ENCODE measurements around the gene PROSER2.
"Not testable (repeated sequence)": the region's sequence is repeated elsewhere in the genome, so short reads cannot be mapped to it uniquely, and the experiment has no call there.

PROSER2 gene

DNA sequence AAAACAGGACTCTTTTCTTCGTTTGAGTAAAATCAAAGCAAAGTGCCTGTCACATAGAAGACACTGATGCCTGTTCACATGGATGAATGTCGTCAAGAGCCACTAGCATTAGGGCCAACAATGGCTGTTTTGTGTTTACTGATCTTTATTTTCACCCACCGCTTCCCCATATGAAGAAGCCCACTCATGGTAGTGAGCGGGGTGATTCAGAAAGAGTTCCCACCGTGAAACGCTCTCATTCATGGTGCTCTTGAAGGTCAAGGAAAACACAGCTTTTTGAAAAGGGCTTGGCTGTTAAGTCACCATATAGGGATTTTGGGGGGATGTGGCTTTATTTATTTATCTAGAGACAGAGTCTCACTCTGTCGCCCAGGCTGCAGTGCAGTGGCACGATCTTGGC, 12.5 kb downstream of the PROSER2 start:
- no peak for DNase-seq (ENCODE audit: low spot score)

DNA sequence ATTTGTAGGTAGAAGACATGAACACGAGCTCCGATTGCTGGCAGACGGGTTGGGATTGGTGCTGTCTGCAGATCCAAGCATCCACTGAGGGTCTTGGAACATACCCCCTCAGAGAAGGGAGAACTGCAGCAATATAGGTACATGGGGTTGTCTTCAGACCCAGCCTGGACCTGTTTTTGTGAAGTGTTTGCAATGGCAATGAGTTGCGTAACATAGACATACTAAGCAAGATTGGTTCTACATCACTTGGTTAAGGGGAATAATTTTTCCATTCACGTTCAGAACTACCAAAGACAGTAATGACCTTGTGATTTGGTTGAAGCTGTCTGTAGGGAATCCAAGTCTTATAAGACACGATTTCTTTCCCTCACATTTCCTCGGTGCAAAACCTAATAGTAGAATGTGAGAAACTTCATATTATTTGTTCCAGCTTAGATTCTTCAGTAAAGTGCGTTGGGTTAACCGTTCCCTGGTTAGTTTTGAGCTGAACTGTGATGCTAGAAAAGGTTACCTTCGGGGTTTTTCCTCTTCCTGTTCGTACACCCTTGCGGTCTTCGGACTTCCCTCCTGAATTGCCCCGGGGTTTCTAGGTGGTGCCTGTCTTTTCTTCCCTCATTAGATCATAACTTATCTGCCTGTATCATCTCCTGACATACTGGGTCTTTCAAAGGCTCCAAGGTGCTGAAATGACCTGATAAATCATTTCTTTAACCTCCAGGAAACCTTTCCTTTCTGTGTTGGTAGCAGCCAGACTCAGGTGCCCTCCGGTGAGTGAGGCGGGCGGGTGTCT, 14.4 kb downstream of the PROSER2 start:
- no peak for DNase-seq (ENCODE audit: low spot score)

DNA sequence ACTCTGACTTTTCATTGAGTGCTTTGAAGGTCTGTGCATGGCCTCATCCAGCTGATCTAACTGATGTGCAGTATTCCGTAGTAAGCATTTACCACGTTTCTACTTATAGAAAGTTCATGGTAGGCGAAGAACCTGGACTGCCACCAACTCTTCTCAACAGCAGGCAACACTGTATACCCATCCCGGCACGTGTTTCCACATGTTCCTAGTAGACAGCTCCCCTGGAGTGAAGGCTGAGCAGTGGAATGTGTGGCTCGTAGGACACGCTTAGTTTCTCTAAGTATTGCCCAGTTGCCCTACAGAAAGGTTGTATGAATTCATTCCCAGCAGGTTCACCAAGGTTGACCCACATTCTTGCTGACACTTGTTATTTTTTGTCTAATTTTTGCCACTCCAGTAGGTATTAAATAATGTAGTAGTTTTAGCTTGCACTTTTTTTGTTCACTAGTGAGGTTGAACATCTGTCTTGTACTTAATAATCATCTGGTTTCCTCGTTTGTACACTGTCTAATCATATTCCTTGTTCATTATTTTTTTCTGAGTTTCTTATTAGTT, 15.2 kb downstream of the PROSER2 start:
- no peak for DNase-seq (ENCODE audit: low spot score)

DNA sequence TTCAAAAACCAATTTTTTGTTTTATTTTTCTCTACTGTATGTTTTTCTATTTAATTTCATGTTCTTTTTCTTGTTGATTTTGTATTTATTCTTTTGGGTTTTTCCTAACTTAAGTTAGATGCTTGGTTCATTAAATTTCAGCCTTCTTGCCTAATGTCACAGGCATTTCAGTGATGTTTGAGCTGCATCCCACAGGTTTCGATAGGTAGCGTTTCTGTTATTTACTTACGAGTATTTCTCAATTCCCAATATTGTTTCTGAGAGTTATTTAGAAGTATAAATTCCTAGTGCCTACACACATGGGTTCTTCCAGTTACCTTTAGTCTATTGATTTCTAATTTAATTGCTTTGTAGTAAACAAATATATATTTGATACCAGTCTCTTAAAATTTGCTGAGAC, 18.2 kb downstream of the PROSER2 start:
- no peak for DNase-seq (ENCODE audit: low spot score)

DNA sequence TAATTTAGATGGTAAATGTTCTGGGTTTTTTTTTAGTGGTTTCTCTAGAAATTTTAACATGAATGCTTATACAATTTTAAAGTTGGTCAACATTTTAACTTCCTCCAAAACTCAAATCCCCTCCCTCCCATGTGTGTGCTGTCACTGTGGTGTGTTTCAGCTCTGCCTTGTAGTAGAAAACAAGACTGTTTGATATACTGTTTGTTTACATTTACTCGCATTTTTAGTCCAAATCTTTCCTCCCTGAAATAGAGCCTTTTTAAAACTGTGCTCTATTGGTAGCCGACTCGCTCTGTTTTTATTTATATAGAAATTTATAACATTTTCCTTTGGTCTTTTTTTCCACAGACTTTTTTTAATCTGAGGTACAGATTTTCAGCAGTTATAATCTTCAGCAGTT, 19.3 kb downstream of the PROSER2 start:
- DNase-seq (ENCODE audit: low spot score), result no peak

DNA sequence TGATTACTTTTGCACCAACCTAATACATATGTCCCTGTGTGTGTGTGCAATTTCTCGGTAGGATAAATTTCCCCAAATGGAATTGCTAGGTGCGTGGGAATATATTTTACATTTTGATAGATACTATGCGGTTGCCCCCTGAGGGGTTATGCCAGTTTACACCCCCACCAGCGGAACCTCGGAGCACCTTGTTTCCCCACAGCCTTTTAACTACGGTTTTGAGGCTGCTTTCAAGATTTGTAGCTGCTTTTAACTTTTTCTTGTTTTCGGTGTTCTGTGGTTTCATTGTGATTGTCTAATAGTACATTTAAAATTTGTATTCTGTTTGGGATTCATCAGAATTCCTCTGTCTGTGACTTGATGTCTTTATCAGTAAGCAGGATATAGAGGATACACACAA, 22.0 kb downstream of the PROSER2 start:
- no peak for DNase-seq (ENCODE audit: low spot score)

- peak; percentile 34 for DNase-seq (ENCODE audit: low spot score)
These were observed 23.4 kb downstream of the PROSER2 start for GRCh38 chr10:11846542-11846941.

- DNase-seq (ENCODE audit: low spot score), result no peak
These were observed 26.1 kb downstream of the PROSER2 start for GRCh38 chr10:11849277-11849676.

DNA sequence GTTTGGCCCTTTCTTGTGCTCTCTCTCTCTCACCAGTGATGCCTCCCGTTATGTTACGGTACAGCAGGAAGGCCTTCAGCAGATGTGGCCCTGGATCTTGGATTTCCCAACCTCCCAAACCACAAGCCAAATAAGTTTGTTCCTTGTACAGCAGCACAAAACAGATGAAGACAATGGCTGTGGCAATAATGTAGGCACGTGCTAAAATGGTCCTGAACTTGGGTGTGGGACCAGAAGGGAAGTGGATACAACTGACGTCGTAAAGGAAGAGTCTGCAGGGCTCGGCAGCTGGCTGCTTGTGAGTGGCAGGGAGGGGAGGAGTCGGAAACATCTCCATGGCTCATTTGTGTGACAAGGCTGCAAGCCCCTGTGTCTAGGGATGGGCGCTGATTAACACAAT, 26.8 kb downstream of the PROSER2 start:
- no peak for DNase-seq (ENCODE audit: low spot score)

GRCh38 chr10:11851910-11852309, 28.8 kb downstream of the PROSER2 start:
- no peak for DNase-seq (ENCODE audit: low spot score)

DNA sequence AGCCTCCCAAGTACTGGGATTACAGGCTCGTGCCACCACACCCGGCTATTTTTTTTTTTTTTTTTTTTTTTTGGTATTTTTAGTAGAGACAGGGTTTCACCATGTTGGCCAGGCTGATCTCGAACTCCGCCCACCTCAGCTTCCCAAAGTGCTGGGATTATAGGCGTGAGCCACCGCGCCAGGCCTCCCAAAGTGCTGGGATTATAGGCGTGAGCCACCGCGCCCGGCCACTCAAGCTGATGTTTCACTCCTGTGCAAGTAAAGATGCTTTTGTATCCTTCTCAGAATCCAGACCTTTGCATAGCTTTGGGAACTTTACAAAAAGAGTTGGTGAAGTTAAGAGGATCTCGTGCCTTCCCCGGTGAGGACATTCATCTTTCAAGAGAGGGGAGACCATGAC, 29.5 kb downstream of the PROSER2 start:
- DNase-seq (ENCODE audit: low spot score), result not testable (repeated sequence)

DNA sequence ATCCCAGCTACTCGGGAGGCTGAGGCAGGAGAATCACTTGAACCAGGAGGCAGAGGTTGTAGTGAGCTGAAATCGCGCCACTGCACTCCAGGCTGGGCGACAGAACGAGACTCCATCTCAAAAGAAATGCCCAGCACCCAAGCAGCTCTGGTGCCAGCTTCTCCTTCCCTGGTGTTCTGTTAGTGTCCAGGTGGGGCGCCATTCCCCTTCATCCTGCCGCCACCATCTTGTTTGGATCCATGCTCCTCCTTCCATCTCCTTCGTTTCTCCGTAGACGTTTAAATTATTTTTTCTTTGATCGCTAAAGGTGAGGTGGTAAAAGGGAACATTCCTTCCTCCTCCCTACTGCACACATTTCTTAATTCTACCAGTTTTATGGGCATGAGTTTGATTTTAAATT, 30.3 kb downstream of the PROSER2 start:
- no peak for DNase-seq (ENCODE audit: low spot score)

DNA sequence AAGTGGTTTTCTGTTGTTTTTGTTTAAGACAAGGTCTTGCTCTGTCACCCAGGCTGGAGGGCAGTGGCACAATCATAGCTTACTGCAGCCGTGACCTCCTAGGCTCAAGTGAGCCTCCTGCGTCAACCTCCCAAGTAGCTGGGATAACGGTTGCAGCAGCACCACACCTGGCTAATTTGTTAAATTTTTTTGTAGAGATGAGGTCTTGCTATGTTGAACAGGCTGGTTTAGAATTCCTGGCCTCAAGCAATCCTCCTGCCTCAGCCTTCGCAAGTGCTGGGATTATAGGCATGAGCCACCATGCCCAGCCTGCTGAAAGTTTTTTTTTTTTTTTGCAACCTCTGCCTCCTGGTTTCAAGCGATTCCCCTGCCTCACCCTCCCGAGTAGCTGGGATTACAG, 31.1 kb downstream of the PROSER2 start:
- DNase-seq (ENCODE audit: low spot score), result no peak

DNA sequence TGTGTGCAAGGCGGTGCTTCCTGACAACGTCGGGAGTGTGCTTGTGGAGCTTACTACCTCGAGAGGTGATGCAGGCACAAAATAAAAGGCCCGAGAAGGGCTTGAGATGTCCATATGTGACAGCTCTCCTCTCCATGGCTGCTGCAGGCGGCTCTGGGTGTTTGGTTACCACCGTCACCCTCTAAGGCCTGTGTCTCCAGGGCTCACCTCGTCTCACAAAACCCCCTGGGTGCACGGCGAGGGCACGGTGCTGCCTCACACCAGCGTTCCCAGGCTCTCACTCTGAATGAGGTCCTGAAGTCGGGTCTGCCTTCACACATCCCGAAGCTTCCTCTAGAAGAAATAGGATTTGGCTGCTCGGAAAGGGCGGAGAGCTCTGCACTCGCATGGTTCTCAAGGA, 32.9 kb downstream of the PROSER2 start:
- no peak for DNase-seq (ENCODE audit: low spot score)

DNA sequence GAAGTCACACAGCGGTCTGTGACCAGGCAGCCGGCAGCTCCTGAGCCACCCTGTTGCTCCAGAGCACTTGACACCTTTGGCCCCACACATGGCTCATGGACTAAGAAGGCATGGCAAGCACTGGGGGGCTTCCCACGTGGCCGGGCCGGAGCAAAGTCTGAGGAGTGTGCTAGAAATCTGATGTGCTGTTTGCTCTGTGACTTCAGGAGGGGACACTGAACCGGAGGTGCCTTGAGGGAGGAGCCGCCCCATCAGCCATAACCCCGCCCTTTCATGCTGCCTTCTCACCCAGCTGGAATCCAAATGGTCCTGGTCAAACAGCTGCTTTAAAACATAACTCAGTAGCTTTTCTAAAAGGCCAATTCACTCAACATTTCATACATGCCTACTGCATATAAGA, 33.5 kb downstream of the PROSER2 start:
- peak; percentile 74 for DNase-seq (ENCODE audit: low spot score)

- no peak for DNase-seq (ENCODE audit: low spot score)
These were observed 34.9 kb downstream of the PROSER2 start for GRCh38 chr10:11858093-11858492.

- DNase-seq (ENCODE audit: low spot score), result no peak
These were observed 38.2 kb downstream of the PROSER2 start for GRCh38 chr10:11861341-11861740.

- DNase-seq (ENCODE audit: low spot score), result no peak
These were observed 38.8 kb downstream of the PROSER2 start for GRCh38 chr10:11861811-11862428.

DNA sequence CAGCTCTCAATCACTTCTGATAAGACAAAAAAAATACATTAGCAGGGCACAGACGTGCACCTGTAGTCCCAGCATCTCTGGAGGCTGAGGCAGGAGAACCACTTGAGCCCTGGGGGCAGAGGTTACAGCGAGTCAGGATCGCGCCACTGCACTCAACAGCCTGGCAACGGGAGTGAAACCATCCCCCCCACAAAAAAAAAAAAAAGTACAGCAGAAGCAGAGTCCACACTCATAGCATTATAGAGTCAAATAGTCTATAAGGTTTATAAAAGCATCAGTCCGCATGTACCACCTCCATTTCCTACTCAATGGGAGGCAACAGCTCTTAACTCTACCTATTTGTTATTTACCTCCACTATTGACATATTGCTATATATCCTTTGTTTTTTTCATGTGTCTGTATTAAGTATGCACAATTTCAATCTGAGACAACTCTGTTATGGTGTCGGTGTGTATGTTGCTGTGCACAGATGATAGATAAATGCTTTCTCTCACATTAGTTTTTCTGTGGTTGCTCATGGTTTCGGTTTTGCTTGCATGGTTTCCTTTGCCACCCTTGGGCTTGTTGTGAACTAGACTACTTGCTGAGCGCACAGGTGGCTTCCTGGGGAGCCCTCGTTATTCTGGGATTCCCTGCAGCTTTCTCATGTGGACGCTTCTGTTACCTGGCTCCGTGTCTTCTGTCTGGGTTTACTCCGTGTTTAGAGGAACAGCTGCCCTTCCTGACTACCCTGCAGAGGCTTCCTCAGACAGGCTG, 40.4 kb downstream of the PROSER2 start:
- no peak for DNase-seq (ENCODE audit: low spot score)

- no peak for DNase-seq (ENCODE audit: low spot score)
These were observed 41.6 kb downstream of the PROSER2 start for GRCh38 chr10:11864727-11865126.

DNA sequence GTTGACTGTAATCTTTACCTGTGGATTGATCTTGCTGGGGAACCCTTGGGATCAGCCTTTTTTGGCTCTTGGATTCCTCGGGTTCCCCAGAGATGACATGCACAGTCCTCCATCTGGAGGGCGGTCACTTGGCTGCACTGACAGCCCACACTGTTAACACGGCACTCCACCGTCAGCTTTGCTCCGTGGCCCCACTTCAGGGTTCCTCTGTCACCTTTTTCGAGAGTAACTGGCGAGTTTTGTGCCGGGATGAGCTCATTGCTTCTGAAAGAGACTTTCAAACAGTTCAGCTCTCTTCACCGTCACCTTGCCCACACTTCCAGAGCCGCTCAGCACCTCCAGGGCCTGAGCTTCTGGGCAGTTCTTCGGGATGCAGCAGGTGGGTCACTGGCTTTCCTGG, 42.4 kb downstream of the PROSER2 start:
- no peak for DNase-seq (ENCODE audit: low spot score)

GRCh38 chr10:11866199-11866925, 43.2 kb downstream of the PROSER2 start:
- no peak for DNase-seq (ENCODE audit: low spot score)

All from AG08396 (cell line).